Trophoblast cell (in vitro differentiated cells and primary cell): Measurements from ENCODE around the gene ZNF57.

Experiments
- DNase-seq, 2 donors: peaks; one replicate each; pipeline ENCODE4 v3.0.0-alpha.2; 2016
- H2AFZ ChIP-seq: 2 replicates; pipeline ENCODE4 v1.6.1; 2013; ENCODE audit warnings: low read length, moderate library complexity, mild to moderate bottlenecking; ENCODE audit not compliant: insufficient read depth, poor library complexity
- H2AK5ac ChIP-seq: 2 replicates; pipeline ENCODE4 v1.6.1; 2013; ENCODE audit warnings: mild to moderate bottlenecking, low read length
- H2BK120ac ChIP-seq: 2 replicates; pipeline ENCODE4 v1.6.1; 2013; ENCODE audit warnings: low read length, mild to moderate bottlenecking, moderate library complexity; ENCODE audit not compliant: insufficient read depth, poor library complexity
- H2BK12ac ChIP-seq: 2 replicates; pipeline ENCODE4 v1.6.1; 2013; ENCODE audit warnings: mild to moderate bottlenecking, low read length, moderate library complexity
- H2BK5ac ChIP-seq: 2 replicates; pipeline ENCODE4 v1.6.1; 2013; ENCODE audit warnings: low read length, low read depth, moderate library complexity, mild to moderate bottlenecking; ENCODE audit not compliant: poor library complexity
- H3K14ac ChIP-seq: 2 replicates; pipeline ENCODE4 v1.6.1; 2013; ENCODE audit warnings: mild to moderate bottlenecking, low read length
- H3K18ac ChIP-seq: 2 replicates; pipeline ENCODE4 v1.6.1; 2013; ENCODE audit warnings: mild to moderate bottlenecking, low read length
- H3K23ac ChIP-seq: 2 replicates; pipeline ENCODE4 v1.6.1; 2013; ENCODE audit warnings: low read length
- H3K27ac ChIP-seq: 2 replicates; pipeline ENCODE4 v1.5.1; 2013; ENCODE audit warnings: low read depth, mild to moderate bottlenecking, inconsistent platforms, low read length, moderate library complexity
- H3K27me3 ChIP-seq: 2 replicates; pipeline ENCODE4 v1.6.1; 2013; ENCODE audit warnings: inconsistent platforms, mild to moderate bottlenecking, low read length, moderate library complexity; ENCODE audit not compliant: insufficient read depth
- H3K36me3 ChIP-seq, 2 experiments: 1 replicate in 1 of 2; 2 replicates in 1 of 2; pipeline ENCODE4 v1.6.1; 2013; ENCODE audit warnings: low read length in 2 of 2, mild to moderate bottlenecking in 2 of 2, moderate library complexity in 1 of 2; ENCODE audit not compliant: insufficient read depth in 2 of 2, control insufficient read depth in 1 of 2
- H3K4ac ChIP-seq: 2 replicates; pipeline ENCODE4 v1.6.1; 2013; ENCODE audit warnings: low read depth, mild to moderate bottlenecking, low read length, moderate library complexity
- H3K4me1 ChIP-seq, 2 experiments: 1 replicate in 1 of 2; 2 replicates in 1 of 2; pipeline ENCODE4 v1.6.1; 2013; ENCODE audit warnings: low read length in 2 of 2, mild to moderate bottlenecking in 2 of 2, moderate library complexity in 1 of 2; ENCODE audit not compliant: insufficient read depth in 2 of 2, control insufficient read depth in 1 of 2
- H3K4me2 ChIP-seq: 2 replicates; pipeline ENCODE4 v1.6.1; 2013; ENCODE audit warnings: inconsistent platforms, mild to moderate bottlenecking, low read length, moderate library complexity
- H3K4me3 ChIP-seq: 2 replicates; pipeline ENCODE4 v1.5.1; 2013; ENCODE audit warnings: mild to moderate bottlenecking, low read depth, low read length, inconsistent platforms
- H3K79me1 ChIP-seq: one replicate; pipeline ENCODE4 v1.6.1; 2013; ENCODE audit warnings: low read length
- H3K79me2 ChIP-seq: 2 replicates; pipeline ENCODE4 v1.6.1; 2013; ENCODE audit warnings: low read length, mild to moderate bottlenecking; ENCODE audit not compliant: control insufficient read depth, insufficient read depth, poor library complexity
- H3K9ac ChIP-seq: 2 replicates; pipeline ENCODE4 v1.6.1; 2013; ENCODE audit warnings: mild to moderate bottlenecking, low read length
- H3K9me3 ChIP-seq: 2 replicates; pipeline ENCODE4 v1.6.1; 2013; ENCODE audit warnings: low read depth, mild to moderate bottlenecking, control low read depth, inconsistent platforms, low read length; ENCODE audit not compliant: insufficient read depth
- H4K12ac ChIP-seq: 2 replicates; pipeline ENCODE4 v1.6.1; 2013; ENCODE audit warnings: low read depth, mild to moderate bottlenecking, low read length, moderate library complexity
- H4K8ac ChIP-seq: 2 replicates; pipeline ENCODE4 v1.6.1; 2013; ENCODE audit warnings: low read depth, mild to moderate bottlenecking, low read length, moderate library complexity
- H4K91ac ChIP-seq: one replicate; pipeline ENCODE4 v1.6.1; 2013; ENCODE audit warnings: low read depth, mild to moderate bottlenecking, low read length, moderate library complexity
- WGBS: extraction: QIAGEN DNeasy Blood & Tissue Kit; methylation state at CpG from one replicate; pipeline ENCODE4 v1.1.7; 2013; ENCODE audit warnings: missing lambda C conversion rate; ENCODE audit not compliant: insufficient read length, insufficient coverage; ENCODE audit errors: extremely low coverage; 5-methylcytosine and 5-hydroxymethylcytosine counted together

ZNF57 gene

DNA sequence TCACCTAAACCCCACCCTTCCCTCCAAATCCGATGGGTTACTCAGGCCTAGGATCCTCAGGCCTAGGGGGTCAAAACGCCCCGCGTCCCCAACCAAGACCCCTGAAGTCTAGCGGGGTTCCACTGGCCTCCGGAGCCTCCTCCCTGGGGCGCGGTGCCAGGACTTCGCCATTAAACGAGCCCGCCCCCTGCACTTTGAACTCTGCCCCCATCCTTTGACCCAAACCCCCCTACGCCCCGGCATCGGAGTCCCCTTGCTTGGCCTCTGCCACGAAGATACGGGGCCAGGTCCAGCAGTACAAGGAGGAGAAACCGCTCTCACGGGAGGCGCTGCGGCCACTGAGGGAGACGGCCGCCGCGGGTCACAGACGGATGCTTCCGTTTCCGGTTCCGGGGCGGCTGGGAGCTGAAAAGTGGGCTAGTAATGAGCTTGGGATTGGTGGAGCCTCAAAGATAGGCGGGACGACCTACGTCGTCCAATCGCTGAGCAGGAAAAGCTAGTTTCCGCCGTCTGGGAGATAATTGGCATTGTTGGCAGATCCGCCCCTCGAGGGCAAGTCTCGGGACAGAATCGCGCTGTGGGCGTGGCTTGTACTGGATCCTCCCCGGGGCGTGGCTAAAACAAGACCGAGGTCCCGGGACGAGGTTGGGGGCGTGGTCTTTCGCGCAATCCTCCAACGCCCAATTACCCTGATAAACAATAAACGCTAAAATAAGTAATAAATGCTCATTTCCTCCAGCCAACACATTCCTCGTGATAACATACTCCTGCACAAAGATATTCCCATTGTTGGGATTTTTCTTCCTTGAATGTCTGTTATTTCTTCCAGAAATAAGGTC, 49.8 kb downstream of the ZNF57 start:
- H2BK5ac ChIP-seq: peak overlapping the region; percentile 23
- H3K4me1 ChIP-seq: peaks cover 8 to 13% of the 10 kb centered on the region in 2 experiments
- no peaks in the 10 kb centered on the region for H3K36me3 ChIP-seq
- peak overlapping the region; percentile 70 for H3K27ac ChIP-seq
- peak overlapping the region; percentile 72 for H3K14ac ChIP-seq
- peak overlapping the region; percentile 82 for H3K4me2 ChIP-seq
- peaks cover 3% of the 10 kb centered on the region for H3K79me2 ChIP-seq
- peak overlapping the region; percentile 60 for H3K4ac ChIP-seq
- peak overlapping the region; percentile 22 for H2AK5ac ChIP-seq
- peaks cover 7% of the 10 kb centered on the region for H3K79me1 ChIP-seq
- H4K12ac ChIP-seq: peak overlapping the region; percentile 55
- H4K8ac ChIP-seq: peak overlapping the region; percentile 85
- peak overlapping the region; percentile 48 for H3K18ac ChIP-seq
- H3K4me3 ChIP-seq: peak overlapping the region; percentile 90
- peak overlapping the region; percentile 90 for H3K9ac ChIP-seq
- H3K9me3 ChIP-seq: no peaks in the 10 kb centered on the region
- no peak overlapping the region for H2BK12ac ChIP-seq
- peak overlapping the region; percentile 23 for H2BK120ac ChIP-seq
- peak; percentile 99 to 100 for DNase-seq
- no peaks in the 10 kb centered on the region for H3K27me3 ChIP-seq
- peak overlapping the region; percentile 23 for H2AFZ ChIP-seq
- H4K91ac ChIP-seq: peak overlapping the region; percentile 74
- WGBS: no CpG with 5 or more reads among the region's 53 CpGs
- no peak overlapping the region for H3K23ac ChIP-seq

DNA sequence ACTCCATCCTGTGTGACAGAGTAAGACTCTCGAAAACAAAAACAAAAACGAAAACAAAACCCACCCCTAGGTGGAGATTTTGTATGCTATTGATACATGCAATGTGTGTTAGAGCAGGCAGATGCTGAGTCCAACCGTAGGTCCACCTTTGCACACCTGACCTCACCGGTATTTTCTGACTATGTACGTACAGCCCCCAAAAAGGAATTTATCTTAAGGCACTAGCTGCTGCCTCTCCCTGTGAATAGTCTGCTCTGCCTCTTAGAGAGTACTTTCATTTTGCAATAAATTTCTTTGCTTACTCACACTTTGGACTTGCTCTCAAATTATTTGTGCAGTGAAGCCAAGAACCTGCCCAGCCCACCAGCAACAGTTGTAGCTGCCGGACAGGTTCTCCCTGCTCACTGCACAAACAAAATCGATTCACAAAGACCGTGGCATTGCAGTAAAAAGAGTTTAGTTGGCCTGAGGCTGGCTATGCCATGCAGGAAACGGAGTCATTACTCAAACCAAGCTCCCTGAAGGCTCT, 52.3 kb downstream of the ZNF57 start:
- Histone ChIP-seq H3K4me2 (peak overlapping the region; percentile 38), H2AFZ (no peak overlapping the region), H3K36me3 (no peaks in the 10 kb centered on the region), H2BK120ac (no peak overlapping the region), H3K79me2 (peaks cover 3% of the 10 kb centered on the region), H3K4me1 (peaks cover 8 to 13% of the 10 kb centered on the region in 2 experiments), H2BK5ac (no peak overlapping the region), H3K79me1 (peaks cover 7% of the 10 kb centered on the region), H3K27ac (peak overlapping the region; percentile 71), H3K9me3 (no peaks in the 10 kb centered on the region), H2BK12ac (no peak overlapping the region), H2AK5ac (no peak overlapping the region), H3K9ac (no peak overlapping the region), H4K8ac (no peak overlapping the region), H3K18ac (no peak overlapping the region), H3K27me3 (no peaks in the 10 kb centered on the region), H3K4ac (no peak overlapping the region), H3K14ac (no peak overlapping the region), H4K91ac (no peak overlapping the region), H3K4me3 (no peak overlapping the region), H4K12ac (no peak overlapping the region), H3K23ac (no peak overlapping the region)
- no CpG with 5 or more reads among the region's 9 CpGs for WGBS
- DNase-seq: peak; percentile 95 to 98

DNA sequence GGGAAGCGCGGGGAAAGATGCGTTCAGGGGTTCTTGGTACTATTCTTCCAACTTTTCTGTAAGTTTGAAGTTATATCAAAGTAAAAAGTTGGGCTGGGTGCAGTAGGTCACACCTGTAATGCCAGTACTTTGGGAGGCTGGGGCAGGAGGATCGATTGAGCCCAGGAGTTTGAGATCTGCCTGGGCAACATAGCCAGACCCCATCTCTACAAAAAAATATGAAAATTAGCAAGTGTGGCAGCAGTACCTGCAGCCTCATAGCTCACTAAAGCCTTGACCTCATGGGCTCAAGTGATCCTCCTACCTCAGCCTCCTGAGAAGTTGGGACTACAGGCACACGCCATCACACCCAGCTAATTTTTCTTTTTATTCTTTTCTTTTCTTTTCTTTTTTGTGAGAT, 56.4 kb downstream of the ZNF57 start:
- no peak overlapping the region for H4K8ac ChIP-seq
- no peak overlapping the region for H2BK5ac ChIP-seq
- peaks cover 3% of the 10 kb centered on the region for H3K79me1 ChIP-seq
- H3K4me2 ChIP-seq: no peak overlapping the region
- H3K18ac ChIP-seq: no peak overlapping the region
- H3K79me2 ChIP-seq: no peaks in the 10 kb centered on the region
- H3K23ac ChIP-seq: no peak overlapping the region
- peaks cover 5 to 6% of the 10 kb centered on the region in 2 experiments for H3K4me1 ChIP-seq
- H2AK5ac ChIP-seq: no peak overlapping the region
- H2BK120ac ChIP-seq: no peak overlapping the region
- H3K14ac ChIP-seq: no peak overlapping the region
- H4K12ac ChIP-seq: no peak overlapping the region
- no peak overlapping the region for H2AFZ ChIP-seq
- no peak overlapping the region for H2BK12ac ChIP-seq
- no peak overlapping the region for H4K91ac ChIP-seq
- H3K9ac ChIP-seq: no peak overlapping the region
- no peak overlapping the region for H3K27ac ChIP-seq
- H3K9me3 ChIP-seq: no peaks in the 10 kb centered on the region
- no peak overlapping the region for H3K4ac ChIP-seq
- H3K4me3 ChIP-seq: no peak overlapping the region
- no peak for DNase-seq
- WGBS: no CpG with 5 or more reads among the region's 5 CpGs
- no peaks in the 10 kb centered on the region for H3K27me3 ChIP-seq
- no peaks in the 10 kb centered on the region for H3K36me3 ChIP-seq

DNA sequence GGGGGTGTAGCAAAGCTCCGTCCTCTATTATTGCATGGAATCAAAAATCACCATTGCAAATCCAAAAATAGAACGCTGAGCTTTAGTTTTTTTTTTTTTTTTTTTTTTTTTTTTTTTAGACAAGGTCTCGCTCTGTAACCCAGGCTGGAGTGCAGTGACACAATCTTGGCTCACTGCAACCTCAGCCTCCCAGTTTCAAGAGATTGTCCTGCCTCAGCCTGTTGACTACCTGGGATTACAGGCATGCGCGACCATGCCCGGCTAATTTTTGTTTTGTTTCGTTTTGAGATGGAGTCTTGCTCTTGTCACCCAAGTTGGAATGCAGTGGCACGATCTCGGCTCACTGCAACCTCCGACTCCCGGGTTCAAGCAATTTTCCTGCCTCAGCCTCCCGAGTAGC, 59.4 kb downstream of the ZNF57 start:
- no CpG with 5 or more reads among the region's 12 CpGs for WGBS

More for the DNA sequence above, 59.4 kb downstream of the ZNF57 start:
- Histone ChIP-seq H3K79me2 (no peaks in the 10 kb centered on the region), H3K27ac (no peak overlapping the region), H2BK12ac (no peak overlapping the region), H2AFZ (no peak overlapping the region), H3K14ac (no peak overlapping the region), H3K4ac (no peak overlapping the region), H3K36me3 (no peaks in the 10 kb centered on the region), H3K27me3 (no peaks in the 10 kb centered on the region), H3K4me2 (no peak overlapping the region), H4K8ac (no peak overlapping the region), H3K18ac (no peak overlapping the region), H4K12ac (no peak overlapping the region), H3K4me1 (no peaks in the 10 kb centered on the region), H3K9ac (no peak overlapping the region), H2AK5ac (no peak overlapping the region), H2BK120ac (no peak overlapping the region), H3K9me3 (no peaks in the 10 kb centered on the region), H4K91ac (no peak overlapping the region), H3K23ac (no peak overlapping the region), H3K79me1 (no peaks in the 10 kb centered on the region), H2BK5ac (no peak overlapping the region), H3K4me3 (no peak overlapping the region)
- DNase-seq: no peak
